Medulla oblongata (tissue), 1 donor: ENCODE measurements around the gene RASGEF1C.

ENCODE experiments used
- DNase-seq: peaks from one replicate; pipeline ENCODE4 v3.0.0-alpha.2; 2015; ENCODE audit errors: extremely low spot score

RASGEF1C gene

GRCh38 chr5:180209137-180209581 is at the start of gene RASGEF1C:
TSS of gene RASGEF1C (minus strand) at chr5:180209211. CDS start at chr5:180138052, 71,159 bp downstream.
- peak; percentile 75 for DNase-seq

GRCh38 chr5:180253036-180253824 is 44.2 kb upstream of the RASGEF1C start:
- DNase-seq: no peak

- DNase-seq: no peak
Measured at GRCh38 chr5:180251887-180252286, 42.9 kb upstream of the RASGEF1C start.

- no peak for DNase-seq
Measured at GRCh38 chr5:180251141-180251540, 42.1 kb upstream of the RASGEF1C start.

- no peak for DNase-seq
Measured at GRCh38 chr5:180250329-180250728, 41.3 kb upstream of the RASGEF1C start.

DNA sequence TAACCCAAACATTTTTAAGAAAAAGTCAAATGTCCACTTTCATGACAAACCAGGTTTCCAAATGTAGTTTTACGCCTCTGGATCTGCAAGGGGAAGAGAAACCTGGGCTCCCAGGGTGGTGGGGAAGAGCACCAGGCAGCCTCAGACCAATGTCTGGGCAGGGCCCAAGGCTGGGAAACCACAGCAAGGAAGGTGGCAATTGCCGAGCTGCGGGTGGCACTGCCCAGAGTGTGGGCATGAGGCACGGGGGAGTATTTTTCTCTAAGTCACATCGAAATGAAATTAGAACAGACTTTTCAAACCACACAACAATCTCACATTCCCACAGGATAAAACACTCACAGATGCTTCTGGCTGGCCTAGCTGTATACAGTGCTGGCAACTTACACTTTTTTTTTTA is 32.6 kb upstream of the RASGEF1C start:
- no peak for DNase-seq

GRCh38 chr5:180238631-180239030 is 29.6 kb upstream of the RASGEF1C start:
- DNase-seq: no peak

DNA sequence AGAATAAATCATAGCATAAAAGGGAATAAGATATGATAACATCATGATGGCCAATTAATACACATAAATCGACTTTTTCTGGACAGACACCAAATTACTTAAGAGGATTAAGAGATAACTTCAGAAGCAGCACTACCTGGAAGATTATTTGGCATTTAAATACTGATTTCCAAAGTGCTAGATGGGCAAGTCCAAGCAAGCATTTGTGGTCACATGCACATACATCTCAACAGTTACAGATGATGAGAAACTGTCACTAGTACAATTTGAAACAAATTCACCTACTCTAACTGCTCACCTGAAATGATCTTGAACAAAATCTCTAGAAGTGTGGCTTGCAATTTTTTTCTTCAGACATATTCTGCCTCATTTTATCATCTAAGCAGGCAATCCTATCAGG is 26.8 kb upstream of the RASGEF1C start:
- DNase-seq: no peak

DNA sequence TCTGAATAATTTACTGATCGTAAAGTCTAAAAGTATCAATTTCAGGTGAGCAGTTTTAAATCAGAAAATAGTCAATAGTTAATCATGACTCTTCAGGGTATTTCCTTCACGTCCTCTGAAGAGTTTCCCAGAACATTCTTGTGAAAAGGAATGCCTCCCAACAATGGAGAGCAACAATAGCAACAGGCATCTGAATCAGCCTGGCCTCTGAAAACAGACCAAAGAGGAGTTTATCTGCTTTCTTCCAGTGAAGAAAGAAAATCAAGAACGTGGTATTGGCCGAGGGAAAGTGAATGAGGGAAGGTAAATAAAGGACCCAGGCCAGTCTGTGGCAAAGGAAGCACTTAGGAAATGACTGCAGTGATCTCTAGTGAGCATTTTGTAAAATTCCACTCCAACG is 26.1 kb upstream of the RASGEF1C start:
- no peak for DNase-seq

GRCh38 chr5:180234271-180234670 is 25.3 kb upstream of the RASGEF1C start:
- no peak for DNase-seq

- DNase-seq: no peak
Measured at GRCh38 chr5:180233729-180234128, 24.7 kb upstream of the RASGEF1C start.

- DNase-seq: no peak
Measured at GRCh38 chr5:180230017-180230416, 21.0 kb upstream of the RASGEF1C start.

GRCh38 chr5:180222056-180222455 is 13.0 kb upstream of the RASGEF1C start:
- DNase-seq: no peak

- no peak for DNase-seq
Measured at GRCh38 chr5:180217797-180218196, 8.8 kb upstream of the RASGEF1C start.

GRCh38 chr5:180216646-180217171 is 7.7 kb upstream of the RASGEF1C start:
- no peak for DNase-seq

DNA sequence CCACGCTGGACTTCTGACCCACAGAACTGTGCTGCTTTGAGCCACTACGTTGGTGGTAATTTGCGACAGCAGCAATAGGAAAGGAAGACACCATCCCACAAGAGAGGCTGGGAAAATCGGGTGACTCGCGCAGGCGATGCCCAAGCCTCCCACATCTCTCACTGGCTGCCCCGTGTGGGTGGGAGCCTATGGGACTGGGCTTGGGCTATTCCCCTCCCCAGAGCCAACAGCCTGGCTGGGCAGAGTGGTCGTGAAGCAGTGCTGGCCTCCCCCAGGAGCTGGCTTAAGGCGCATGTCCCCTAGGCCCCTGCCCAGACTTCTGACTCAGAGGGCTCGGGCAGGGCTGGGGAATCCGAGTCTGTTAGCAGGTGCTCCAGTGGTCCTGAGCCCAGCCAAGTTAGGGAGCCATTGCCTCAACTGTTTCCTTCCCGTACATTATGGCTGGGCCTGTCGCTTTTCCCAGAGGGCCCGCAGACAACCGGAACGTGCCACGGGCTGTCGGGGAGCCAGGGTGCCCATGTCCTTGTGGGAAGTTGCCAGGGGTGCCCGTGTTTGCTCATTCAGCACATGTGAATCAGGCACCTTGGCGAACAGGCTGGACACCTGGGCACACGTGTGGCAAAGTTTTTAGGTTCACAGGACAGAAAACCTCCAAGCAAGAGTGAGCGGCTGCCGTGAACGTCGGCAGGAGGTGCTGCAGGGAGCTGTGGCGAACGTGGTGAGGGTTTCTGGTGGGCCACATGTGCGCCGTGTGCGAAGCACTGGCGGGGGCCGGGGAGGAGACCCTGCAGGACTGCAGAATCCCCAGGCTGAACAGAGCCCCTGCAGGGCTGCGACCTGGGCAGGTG is 7.0 kb upstream of the RASGEF1C start:
- DNase-seq: no peak

- DNase-seq: no peak
Measured at GRCh38 chr5:180214870-180215770, 6.1 kb upstream of the RASGEF1C start.

DNA sequence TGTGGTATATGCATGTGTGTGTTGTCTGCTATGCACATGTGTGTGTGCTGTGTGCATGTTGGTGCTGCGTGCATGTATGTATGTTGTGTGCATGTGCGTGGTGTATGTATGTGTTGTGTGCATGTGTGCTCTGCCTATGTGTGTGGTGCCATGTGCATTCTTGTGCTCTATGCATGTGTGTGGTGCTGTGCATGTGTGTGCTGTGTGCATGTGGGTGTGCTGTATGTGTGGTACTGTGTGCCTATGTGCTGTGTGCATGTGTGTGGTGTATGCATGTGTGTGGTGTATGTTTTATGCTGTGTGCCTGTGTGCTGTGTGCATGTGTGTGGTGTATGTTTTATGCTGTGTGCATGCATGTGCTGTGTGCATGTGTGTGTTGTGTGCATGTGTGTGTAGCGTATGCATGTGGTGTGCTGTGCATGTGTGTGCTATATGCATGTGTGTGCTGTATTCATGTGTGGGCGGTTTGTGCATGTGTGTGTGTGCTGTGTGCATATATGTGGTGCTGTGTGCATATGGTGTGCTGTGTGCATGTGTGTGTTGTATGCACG is 4.7 kb upstream of the RASGEF1C start:
- DNase-seq: no peak

GRCh38 chr5:180213256-180213600 is 4.2 kb upstream of the RASGEF1C start:
- no peak for DNase-seq

DNA sequence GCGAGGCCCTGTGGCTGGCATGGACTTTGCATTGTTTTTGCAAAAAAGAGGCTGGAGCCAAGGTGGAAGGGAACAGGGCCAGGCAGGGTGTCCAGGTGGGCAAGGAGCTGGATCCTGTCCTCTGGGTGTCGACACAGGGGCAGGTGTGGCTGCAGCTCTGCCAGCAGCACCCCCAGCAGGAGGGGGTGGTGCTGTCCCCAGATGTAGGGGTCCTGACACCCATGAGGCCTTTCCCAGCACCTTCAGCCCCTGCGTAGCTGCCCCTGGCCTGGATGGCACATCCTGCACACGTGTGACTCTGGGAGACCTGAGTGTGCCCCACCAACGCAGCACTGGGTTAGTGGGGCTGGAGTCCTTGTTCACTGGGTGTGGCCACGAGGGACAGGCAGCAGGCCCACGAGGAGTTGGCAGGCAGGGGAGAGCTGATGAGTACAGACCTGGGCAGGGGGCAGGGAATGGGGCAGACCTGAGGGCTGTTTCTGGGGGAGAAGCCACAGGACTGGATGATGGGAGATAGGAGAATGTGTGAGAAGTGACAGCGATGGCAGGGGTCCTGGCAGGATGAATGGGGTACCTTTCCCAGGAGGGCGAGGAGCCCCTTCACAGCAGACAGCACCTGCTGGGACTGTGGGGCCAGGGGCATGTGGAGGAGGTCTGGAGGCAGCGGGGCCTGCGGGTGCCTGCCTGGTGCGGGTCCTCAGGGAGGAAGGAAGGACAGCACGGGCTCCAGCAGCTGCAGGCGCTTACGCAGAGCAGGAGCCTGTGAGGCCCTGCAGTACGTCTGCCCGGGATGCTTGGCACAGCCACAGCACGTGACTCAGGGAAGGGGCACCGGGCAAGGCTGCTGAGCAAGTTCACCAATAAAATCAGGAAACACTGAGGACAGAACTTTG is 3.6 kb upstream of the RASGEF1C start:
- peak; percentile 19 for DNase-seq

DNA sequence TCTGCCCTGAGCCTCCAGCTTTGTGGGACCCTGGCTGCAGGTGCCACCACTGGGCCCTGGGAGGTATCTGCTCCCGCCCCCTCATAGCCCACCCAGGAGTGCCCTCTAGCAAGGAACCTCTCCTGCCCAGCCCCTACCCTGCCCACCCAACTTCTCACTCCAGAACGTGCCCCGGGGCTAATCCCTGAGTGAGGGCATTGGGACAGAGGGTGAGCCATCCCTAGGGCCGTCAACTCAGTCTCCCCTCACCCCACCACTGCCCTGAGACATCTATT is 2.7 kb upstream of the RASGEF1C start:
- no peak for DNase-seq
